ENCODE data around the gene AFF3.

Gene AFF3

DNA sequence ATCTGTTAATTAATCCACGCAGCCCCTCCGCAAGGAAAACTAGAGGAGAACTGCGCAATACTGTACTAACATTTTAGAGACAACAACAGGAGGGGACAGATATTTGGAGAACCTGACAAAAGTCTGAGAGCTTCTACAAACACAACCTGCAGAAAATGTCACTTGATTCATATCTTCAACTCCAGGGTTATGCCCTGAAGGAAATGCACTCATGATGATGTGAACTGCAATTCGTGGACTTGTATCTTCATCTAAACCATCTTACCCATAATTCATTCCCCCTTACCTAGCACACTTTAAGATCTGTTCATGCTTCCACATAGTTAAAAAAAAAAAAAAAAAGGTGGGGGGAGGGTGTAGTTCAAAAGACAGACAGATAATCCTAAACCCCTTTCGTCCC is 75.5 kb downstream of the AFF3 start:
- DNase-seq = no peak

DNA sequence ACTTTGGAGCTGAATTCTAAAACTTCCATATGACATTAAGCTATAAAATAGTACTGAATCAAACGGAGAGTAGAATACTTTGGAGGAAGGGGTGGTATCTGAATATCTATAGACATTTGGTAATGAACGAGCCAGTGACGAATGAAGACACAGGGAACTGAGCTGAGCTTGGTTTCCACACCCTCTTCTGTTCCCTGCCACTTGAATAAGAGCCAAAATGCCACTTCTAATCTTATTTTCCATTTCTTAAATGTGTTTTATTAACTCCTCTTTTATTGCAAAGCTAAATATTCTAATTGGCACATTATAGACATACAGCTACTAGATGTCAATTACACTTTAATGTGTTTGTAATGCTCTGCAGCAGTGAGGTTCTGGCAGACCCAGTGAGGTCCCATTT is 76.1 kb downstream of the AFF3 start:
- DNase-seq = no peak

DNA sequence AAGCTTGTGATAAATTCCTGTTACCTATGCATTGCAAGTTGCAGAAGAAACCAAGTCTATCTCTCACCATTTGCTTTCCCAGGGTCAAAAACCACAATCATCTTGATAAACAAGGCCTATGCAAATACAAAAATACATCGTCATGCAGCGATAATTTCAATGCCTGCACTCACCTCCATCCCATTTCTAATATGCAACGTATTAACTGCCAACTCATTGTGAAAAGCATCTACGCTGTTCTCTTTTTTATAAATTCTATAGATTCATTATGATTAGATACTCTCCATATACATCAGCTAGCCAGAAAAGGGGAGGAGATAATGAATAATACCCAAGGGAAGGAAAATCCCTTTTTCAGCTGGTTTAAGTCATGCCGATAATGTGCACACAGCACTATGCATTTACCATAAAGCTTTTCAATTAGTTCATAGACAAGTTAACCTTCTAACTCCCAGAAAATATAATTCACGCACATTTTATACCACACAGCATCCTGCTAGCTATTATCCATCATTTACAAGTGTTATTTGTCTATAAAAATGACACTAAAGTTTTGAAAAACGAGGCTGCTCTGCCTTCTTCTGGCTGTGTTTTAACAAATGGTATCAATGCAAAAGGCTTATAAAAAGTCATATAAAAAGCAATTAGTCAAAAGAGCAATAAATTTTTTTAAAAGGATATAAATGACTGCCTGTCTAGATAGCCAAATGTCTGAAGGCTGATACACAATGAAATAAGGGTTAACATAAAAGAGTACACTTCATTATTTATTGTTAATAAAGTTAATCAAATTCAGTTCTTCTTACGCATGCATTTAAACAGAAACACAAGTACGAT is 77.6 kb downstream of the AFF3 start:
- no peak for DNase-seq

DNA sequence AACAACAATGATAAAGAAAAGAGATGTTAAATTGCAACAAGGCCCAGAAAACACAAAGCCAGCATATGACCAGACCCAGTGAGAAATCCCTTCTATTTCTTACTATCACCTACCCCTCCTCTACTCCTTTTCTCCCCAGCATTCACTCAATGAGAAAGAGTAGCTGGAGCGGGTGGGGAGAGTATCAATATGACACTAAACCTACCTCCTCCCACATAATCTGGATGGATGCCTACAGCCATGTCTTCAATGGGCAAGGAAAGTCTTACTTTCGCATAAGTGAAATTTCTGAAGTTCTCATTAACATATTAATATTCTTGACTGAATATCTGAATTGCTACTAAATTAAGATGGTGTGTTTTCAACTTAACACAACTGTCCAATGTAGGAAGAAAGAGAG is 78.2 kb downstream of the AFF3 start:
- no peak for DNase-seq

DNA sequence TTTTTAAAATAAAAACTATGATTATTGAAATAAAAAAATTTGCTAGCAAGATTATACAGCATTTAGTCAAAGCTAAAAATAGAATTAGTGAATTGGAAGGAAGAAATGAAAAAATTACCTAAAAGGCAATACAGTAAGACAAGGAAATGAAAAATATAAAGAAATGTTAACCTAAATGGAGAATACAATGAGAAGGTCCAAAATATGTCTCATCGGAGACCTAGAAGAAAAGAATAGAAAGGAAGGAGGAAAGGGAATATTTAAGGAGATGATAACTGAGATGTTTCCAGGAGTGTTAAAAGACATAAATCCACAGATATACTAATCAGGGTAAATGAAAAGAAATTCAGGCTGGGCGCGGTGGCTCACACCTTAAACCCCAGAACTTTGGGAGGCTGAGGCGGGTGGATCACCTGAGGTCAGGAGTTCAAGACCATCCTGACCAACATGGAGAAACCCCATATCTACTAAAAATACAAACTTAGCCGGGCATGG is 78.9 kb downstream of the AFF3 start:
- no peak for DNase-seq

DNA sequence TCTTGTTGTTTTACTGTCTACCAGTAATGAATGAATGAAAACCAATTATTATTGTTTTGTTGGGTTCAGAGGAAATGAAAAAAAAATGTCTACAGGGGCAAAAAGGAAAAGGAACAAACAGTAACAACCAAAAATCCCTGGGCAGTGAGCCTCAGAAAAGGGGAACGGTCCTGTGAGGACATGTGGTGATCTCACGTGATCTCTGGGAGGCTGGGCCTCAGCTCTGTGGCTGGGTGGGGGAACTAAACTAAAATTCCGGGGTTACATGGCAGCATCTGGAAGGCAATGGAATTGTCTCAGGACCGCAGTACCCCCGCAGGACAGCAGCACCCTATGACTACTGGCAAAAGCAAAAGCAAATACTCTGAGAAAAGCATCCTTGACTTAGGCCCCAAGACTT is 80.1 kb downstream of the AFF3 start:
- DNase-seq = peak; percentile 73

DNA sequence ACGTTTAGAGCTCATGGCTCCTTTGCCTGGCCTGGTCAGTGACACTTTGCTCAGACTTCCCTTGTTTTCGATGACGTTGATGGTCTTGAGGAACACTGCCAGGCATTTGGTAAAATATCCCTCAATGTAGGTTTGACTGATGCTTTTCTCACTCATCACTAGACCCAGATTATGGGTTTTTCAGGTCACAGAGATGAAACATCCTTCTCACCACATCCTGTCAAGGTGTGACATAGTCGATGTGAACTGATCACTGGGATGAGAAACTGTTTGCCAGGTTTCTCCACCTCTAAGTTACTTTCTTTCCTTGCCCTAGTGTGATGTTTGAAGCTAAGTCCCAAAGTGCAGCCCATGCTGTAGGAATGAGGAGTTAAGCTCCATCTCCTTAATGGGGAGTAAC is 81.5 kb downstream of the AFF3 start:
- DNase-seq = no peak

DNA sequence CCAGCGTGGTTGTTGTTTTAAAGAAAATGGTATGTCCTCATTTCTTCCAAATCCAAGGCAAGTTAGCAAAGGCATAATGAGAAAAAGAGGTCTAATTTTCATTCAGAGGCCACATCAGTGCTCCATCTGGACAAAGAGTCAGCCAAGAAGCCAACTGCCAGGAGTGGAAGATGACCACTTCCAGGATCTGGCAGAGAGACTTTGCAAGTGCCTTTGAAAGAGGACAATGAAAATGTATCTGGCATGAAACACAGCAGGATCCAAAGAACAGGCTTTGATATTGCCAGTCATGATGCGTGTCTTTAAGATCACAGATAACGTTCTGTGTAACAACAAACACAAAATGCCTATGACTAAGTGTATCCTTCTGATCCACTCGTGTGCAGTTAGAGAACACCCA is 82.8 kb downstream of the AFF3 start:
- no peak for DNase-seq

DNA sequence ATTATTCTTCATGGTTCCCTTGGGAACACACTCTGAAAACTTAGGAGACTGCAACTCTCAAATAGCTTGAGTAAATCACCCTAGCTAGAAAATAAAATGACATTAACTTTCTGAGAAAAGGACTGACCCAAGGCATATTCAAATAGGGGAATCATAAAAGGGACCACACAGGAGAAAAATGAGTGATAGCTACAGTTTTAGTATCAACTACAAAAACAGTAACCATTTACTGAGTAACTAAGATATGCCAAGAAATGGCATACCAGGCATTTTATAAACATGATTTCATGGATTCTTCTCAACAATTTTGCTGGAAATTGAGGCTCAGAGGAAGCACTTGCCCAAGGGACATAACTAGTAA is 84.5 kb downstream of the AFF3 start:
- no peak for DNase-seq

DNA sequence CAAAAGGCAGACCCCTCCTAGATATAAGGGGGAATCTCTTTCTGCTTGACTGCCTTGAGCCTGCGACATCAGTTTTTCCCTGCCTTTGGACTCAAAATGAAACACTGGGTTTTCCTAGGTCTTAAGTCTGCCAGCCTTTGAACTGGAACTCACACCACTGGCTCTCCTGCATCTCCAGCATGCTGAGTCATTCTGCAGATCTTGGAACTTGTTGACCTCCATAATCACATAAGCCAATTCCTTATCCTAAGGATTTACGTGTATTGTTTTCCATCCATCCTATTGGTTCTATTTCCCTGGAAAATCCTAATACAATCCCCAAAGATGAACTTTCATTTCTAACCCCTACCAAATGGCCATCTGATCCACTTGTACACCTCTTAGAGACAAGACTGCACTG is 88.0 kb downstream of the AFF3 start:
- no peak for DNase-seq

DNA sequence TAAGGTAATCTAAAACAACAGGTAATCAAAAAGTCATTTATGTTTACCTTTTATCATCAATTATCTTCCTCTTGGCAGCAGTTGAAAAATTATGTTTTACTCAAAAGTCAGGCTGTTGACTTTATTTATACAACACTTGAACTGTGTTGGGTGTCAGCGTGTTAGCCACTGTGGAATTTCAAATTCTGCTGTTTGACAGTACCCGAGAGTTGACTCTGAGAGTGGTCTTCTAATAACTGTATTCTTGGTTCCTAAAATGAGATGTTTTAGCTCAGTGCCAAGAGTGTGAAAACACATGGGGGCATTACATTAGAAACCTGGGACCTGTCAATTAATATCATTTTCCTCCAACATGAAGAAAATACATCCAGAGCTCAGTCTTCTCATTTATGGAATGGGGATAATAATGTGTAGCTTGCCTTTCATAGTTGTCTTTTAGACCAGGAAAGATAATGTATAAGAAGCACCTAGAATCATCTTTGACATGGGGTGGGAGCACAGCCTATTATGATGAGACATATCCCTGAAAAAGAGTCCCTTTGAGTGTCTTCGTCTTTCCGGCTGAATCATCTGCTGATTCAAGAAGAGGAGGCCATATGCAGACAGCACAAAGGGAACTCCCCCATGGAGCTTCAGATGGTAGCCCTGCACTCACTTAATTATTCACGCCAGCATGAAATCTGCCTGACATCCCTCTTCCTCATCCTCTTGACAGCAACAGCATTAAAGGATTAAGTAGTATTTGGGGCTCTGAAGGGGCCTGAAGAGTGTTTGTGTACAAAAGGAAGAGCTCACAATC is 89.1 kb downstream of the AFF3 start:
- peak; percentile 56 for DNase-seq

DNA sequence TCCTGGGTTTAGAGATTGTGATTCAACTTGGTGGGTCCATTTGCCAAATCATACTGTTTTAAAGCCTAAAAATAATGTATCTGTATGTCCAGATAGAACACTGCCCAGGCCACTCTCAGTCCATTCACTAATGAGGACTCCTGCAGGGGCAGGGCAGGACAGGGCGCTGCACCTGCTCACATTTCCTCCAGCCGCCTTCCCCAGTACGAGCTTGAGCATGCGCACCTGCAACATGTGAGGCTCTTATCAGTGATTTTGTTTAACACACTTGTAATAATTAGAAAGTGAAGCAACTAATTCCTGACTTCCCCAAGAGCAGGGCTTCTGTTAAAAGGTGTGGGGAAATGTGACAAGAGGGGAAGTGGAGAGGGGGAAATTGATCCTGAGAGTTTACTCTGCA is 89.7 kb downstream of the AFF3 start:
- DNase-seq = no peak

DNA sequence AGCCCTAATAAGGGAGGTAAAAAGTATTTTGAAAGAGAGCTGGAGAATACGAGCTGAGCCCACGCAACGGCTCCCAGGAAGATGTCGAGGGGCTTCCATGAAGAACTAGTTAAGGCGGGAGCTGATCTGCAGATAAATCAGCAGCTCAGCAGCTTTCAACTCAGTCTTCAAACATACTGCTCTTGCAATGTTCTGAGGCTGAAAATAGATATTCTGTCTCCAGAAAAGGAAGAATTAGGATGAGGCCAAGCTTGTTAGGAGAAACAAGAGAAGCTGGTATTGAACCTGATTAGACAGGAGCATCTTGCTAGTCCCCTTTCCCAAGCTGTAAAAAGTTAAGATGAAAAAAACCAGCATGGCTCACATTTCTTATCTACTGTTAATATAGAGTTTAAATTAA is 91.1 kb downstream of the AFF3 start:
- DNase-seq = no peak

DNA sequence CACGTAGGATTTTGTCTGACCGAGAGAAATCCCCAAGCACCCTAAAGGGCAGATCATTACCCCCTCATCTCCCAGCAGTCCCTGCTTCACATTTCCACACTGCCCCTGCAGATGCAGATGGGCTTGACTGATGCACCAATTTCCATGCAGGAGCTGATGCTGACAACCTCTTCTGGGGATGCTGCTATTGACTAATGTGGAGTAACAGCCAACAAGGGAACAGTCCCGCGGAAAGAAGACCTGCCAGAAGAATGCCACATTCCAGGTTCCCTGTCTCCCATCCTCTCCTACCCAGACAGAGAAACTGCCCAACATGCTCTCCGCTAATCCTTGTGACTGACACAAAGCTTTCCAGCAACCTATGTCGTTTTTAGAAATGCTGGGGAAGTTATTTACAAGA is 91.7 kb downstream of the AFF3 start:
- DNase-seq = no peak

DNA sequence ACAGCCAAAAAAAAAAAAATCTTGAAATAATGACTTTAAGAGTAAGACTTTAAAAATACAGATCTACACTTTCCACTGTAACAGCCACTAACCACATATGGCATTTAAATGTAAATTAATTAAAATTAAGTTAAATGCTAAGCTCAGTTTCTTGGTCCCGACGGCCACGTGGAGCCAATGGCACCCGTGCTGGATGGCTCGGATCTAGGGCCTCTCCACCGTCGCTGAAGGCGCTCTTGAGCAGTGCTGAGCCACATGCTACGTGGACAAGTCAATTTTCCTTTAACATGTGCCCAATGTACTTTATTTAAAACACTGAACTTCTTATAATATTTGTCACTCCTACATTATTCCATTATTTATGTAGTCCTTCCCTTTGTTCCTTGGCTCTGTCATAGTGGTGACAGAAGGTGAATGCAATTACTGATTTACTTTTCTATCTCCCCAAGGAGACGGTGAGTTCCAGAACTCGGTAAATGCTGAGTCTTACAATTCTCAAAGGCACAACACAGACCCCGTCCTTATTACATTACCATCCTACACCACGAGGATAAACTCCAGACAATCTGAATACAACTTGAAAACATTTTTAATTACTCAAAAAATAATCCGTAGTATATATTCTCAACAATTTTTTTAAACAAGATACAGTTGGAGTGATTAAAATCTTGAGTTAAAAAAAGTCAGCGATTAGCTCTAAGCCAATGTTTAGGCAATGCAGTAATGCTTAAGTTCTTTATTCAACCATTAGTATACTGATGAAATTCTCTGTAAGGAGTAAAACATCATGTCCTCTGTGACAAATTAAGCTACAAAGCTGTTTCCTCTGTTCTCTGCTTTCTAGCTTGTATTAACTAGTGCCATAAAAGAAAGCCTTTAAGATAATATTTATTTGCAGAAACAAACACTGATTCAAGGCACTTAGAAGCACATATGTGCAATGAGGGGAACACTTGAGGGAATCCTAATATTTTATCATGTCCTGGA is 95.1 kb downstream of the AFF3 start:
- no peak for DNase-seq

DNA sequence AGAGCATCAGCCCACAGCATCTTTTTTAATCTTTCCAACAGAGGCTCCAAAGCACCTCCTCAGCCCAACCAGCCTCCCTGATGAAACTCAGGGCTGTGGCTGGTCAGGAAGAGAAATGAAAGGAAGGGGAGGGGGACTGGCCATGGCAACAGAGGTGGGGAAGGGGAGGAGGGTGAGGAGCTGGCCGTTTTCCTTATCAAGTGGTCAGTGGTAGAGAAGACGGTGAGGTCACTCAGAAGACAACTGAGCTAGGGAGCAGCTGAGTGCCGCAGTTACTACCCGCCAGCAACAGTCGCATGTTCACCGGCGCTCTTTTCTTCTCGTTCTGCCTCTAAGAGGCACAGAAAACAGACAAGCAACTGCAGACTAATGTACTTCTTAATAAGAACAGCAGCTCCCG is 97.4 kb downstream of the AFF3 start:
- DNase-seq = no peak

DNA sequence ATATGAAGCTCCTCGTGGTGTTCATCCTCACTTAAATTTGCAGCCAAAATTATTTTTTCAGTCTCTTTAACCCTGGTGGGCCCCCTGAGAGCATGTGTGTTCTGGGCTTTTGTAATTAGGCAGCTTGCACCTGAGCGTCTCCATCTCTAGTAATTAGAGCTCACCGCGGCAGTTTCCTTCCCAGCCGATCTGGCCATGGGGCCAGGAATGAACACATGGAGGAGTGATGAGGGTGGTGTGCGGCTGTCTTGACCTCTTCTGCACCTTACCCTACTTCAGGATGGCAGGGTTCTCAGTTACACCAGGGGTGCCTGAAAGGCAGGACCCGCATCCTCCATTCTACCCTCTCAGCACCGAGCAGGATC is 98.5 kb downstream of the AFF3 start:
- no peak for DNase-seq

DNA sequence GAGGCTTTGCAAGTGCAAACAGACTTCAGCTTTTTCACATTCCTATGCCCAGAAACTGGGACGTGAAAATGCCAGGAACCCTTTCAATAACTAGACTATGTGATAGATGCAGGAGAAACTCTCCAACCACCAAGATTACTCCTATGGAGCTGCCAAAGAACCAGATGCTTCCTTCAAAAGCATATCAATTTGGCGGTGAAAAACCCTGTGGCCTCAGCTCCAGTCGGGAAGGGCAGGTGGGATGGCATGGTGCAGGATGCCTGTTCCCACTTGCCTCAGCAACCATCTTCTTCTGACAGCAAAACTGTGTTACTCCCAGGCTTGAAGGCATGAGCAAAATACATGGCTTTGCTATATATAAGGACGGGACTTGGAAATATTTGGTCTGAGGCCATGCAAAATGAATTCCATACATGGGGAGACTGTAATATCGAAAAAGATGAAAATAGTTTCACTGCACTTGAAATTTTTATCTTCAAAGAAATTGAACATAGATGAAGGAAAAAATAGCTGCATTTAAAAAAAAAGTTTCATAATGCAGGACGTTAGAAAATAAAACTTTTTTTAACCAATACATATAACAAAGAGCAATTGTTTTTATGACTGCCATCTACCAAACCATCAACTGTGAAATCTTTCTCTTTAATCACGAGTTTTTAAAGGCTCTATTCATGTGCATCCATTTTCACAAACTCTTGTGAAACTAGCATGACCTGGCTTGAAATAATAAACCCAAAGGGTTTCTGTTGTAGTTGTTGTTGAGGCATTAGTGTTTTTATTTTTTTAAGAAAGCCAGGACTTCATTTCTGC is 99.1 kb downstream of the AFF3 start:
- DNase-seq = no peak

DNA sequence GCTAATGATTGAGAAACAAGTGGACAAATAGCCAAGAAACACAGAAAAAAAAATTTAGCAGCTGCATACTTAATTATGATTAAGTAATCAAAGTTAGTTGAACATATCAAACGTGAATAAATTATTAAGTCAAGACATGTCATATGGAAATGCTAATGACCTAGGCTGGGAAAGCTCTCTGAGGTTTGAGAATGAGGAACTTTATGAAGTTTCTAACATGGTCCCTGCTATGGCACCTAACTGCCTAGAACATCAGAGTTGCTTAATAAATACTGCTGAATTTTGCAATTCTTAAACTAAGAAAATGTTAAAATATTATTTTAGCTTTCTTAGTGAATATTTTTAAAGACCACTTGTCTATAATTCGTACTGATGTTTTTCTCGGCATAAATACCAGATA is 99.8 kb downstream of the AFF3 start:
- DNase-seq = peak; percentile 84

DNA sequence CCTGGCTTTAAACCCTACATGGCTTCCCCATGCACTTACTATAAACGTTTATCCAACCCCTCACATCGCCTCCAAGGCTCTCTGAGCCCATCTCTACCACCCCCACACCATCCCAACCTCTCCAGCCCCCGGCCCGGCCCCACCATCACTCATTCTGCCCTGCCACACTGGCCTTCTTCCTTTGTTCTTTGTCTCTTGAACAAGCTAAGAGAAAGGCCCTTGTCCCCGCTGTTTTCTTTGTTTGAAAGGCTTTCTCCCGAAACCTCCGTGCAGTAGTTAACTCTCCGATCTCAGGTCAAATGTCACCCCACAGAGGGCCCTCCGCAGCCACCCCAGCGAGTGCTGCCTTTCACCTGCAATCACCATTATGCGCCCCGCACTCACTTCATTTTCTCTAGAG is 100.4 kb downstream of the AFF3 start:
- DNase-seq = no peak

DNA sequence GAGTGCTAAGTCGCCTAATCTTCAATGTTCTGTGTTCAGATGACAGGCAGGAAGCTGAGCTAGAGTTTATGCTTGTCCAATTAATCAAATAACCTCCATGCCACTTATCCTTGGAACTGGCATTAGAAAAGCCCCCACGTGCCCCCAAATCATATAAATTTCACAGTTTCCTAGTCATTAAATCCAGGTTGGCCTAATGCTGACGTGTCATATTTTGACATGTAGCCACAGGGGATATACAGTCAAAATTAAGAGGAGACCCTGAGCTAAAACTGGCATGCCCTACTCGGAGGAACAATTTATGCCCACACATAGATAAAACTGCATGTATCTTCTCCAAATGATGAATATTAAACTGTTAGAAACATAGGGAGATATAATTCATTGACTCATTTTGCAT is 101.0 kb downstream of the AFF3 start:
- no peak for DNase-seq

DNA sequence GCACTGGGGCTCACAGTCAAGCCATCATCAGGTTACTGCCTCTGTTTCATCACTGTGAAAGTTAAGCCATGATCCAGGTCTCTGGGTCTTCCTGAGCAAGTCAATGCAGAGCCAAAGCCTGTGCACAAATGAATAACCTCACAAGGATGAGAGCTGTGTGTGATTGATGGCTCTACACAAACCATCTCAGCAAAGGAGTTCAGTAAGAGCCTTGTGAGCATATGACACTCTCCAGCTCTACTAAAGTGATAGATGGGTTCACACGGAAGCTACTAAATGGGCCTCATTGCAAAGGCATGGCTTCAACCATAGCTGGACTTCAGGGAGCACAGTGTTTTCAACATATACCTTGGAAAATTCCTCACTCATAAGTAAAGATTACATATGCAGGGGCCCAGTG is 101.5 kb downstream of the AFF3 start:
- DNase-seq = no peak

Data from MV-4-11 (cell line).